GM18861 (cell line): ENCODE data around the gene ARHGAP23.

Experiments
- ATAC-seq: cut with Tn5 transposase; IDR thresholded peaks from one replicate; pipeline ENCODE4 v1.9.1; 2021; ENCODE audit not compliant: unreplicated experiment

Gene ARHGAP23

DNA sequence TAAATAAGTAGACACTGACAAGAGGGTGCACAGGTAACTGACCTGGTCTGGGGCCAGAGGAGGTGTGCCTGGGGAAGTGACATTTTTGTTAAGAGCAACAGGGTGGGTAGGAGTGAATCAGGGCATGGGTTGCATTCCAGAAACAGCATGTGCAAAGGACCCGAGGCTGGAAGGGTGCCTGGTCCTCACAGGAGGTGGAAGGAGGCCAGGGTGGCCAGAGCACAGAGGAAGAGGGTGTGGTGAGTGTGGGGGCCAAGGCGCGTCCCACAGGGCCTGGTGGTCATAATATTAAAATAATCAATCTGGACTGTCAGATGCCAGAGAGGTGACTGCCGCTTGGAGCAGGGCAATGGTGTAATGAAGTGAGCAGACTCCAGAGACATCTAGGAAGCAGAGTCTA is 14.3 kb downstream of the ARHGAP23 start:
- ATAC-seq: no peak

DNA sequence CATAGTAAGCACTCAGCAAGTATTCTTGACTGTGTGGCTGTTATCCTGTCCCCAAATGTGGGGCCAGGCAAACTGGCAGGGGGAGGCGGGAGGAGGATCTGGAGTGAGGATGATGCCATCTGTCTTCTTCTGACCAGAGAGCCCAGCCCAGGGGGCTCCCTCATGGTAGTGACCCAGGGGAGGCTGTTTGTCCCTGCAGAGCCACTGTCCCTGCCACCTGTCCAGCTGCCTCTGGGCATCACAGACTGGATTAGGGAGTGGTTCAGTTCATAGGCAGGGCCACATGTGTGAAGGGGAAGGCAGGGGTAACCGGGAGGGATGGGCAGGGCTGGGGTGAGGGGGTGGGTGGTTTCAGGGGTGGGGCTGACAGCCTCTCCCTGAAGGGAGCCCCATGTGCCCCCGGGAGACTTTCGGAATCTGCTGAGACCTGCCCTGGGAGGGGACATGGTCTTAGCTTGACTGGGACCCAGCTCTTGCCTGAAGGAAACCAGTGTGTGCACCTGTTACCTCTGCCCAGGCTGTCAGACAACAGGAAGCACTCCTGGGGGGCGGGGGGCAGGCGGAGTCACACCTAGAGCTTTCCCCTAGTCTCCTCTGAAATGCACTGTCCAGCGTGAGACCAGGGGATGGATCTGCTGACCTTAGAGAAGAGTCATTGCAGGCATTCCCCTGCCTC is 15.2 kb downstream of the ARHGAP23 start:
- no peak for ATAC-seq

DNA sequence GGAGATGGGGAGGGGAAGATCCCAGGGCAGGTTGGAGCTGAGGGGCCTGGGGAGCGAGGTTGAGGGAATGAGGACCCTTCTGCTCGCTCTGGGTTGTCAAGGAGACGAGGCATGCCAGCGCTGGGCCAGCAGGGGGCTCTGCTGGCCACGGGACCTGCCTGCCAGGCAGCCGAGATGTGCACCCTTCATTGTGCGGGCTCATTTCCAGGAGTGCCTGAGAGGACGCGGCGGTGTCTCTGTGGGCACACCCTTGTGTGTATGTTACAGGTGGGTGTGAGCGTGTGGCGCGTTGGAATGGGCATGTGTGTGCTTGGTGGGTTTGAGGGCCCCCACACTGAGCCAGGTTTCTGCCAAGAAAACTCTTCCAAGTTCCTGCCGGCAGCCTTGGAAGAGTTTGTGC is 15.9 kb downstream of the ARHGAP23 start:
- no peak for ATAC-seq

DNA sequence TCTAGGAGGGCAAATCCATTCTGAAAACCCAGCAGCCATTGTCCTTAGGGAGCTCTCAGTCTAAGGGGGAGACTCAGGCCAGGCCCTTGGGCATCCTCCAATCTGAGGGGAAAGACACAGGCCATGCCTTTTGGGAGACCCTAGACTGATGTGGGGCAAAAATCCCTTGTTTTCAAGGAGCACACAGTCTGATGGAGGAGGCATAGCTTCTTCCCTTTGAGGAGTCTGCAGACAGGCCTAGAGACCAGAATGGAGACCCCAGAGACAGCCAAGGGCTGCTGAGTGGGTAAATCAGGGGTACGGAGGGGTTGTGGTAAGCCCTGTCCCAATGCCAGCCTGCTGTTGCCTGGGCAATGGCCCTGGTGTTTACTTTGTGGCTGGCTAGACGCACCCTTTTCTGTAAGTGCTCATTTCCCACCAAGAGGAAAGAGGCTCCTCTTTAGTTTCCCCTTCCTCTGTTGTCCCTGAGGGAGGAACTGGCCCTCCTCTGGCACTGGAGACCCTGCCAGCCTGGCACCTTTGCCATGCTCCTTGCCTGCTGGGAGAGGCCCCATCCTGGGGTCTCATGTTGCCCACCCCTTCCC is 19.3 kb downstream of the ARHGAP23 start:
- ATAC-seq: no peak

DNA sequence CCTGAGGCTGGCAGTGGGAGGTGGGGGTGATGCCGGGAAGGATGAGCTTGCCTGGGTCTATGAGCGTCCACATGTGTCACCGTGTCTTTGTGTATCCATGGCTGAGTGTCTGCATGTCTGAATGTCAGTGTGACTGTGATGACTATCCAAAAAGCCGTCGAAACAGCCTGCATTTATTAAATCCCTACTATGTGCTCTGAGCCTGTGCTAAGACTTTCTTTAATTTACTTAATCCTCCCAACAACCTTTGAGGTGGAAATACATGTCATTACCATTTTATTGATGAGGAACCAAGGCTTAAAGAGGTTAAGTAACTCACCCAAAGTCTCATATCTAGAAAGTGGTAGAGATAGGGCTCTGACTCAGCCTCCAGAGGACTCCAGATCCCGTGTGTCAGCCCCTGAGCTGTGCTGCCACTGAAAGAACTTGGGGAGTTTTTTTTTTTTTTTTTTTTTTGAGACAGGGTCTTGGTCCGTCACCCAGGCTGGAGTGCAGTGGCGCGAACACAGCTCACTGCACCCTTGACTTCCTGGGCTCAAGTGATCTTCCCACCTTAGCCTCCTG is 20.0 kb downstream of the ARHGAP23 start:
- no peak for ATAC-seq

DNA sequence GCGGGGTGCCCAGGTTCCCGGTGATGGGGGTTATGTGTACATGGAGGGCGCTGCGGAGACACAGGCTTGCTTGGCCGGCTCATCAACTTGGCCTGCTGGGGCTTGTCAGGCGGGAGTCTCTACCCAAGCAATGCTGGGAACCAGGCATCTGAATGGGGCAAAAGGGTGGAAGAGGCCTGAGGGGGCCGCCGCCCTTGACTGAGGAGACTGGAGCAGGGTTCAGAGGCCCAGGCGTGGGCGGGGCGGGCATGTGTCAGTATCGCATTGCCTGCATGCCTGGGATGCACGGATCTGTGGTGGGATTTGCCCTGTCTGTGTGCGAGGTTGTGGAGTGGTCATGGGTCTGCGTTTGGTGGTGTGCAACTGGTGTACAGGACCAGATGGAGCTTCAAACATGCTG is 21.1 kb downstream of the ARHGAP23 start:
- no peak for ATAC-seq

DNA sequence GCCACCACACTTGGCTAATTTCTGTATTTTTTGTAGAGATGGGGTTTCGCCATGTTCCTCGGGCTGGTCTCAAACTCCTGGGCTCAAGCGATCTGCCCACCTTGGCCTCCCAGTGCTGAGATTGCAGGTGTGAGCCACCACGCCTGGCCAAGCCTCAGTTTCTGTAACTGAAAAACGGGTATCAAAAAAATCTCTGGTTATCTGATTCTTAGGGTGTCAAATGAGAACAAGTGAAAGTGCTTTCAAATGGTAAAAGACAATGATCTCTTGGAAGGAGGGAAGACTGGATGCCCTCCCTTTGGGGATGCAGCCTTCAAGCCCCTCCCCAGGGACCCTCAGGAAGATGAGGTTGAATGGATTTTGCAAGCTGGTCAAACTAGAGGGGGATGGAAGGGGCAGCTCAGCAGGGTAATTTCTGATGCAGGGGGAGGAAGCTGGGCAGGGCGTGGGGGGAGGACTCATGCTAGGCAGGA is 22.3 kb downstream of the ARHGAP23 start:
- no peak for ATAC-seq

DNA sequence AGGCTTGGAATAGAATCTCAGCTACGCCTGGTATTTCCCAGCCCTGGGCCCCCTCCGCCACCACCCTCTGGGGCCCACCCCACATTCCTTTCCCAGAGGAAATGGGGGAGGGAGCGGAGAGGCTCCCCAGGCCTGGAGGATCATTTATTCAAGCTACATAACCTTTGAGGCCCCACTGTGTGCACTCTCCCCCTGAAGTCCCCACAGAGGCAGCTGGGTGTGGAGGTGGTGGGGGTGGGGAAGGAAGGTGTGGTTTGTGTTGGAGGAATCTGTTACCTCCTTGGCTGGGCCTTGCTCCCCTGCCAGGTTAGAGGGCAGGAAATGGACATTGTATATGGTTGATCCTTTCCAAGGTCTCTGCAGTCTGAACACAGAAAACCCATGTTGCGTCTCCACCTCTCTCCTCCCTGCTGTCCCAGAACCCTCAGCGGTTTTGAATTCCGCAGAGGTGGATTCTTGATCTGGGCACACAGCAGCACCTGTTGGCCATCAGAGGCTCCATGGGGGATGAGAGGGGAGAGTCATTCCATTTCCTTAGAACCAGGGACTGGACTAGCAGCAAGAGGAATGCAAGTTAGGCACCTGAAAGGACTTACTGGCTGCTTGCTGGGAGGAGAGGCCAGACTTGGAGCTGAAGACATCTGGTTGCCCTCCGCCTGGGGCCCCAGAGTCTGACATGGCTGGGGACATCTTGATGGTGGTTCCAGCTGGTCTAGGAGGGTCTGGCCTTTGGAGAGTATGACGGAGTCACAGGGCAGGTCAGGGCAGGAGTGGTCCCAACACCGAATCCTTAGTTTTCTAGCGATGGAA is 23.0 kb downstream of the ARHGAP23 start:
- ATAC-seq: no peak

DNA sequence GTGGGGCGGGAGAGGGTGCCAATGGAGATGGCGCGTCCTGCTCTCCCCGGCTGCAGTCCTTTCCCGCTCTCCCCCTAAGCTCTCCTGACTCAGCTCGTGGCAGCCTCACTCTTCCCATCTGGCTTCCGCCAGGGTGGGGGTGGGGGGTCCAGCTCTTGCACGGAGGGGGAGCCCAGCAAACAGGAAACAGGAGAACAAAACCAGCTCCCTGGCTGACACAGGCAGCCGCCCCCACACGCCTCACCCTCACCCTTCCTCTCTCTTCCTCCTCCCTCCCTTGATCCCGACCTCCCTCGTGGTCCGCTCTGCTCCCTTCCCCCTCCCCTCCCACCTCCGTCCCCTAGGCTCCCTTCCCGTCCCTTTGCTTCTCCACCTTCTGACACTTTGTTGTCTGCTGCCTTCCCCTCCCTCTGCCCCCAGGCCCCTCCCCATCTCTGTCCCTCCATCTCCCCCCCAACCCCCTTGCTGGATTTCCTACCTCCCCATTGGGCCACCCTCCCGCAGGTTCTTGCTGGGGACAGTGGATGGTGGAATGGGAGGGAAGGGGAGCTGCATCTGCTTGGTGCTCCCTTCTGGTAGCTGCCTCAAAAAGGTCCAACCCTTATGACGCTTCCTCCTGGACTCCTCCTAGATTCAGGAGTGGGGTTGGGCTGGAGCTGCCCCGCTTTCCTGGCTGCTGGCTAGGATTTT is 23.7 kb downstream of the ARHGAP23 start:
- no peak for ATAC-seq

DNA sequence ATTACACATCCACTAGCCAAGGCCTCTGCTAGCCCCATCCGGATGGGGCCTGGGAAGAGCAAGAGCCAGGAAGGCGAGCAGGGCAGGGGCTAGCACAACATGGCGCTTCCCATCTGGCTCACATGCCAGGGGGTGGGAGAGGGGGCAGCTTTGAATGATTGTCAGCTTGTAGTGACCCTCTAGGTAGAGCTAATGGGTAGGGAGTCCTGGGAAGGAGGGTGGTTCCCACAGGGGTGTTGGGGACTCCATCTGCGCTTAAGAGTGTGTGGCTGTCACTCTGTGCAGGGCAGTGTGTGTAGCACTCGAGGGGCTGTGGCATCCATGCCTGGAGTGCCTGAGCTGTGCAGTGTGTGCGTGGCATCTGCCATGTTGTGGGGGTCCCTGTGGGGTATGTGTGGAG is 24.5 kb downstream of the ARHGAP23 start:
- no peak for ATAC-seq

DNA sequence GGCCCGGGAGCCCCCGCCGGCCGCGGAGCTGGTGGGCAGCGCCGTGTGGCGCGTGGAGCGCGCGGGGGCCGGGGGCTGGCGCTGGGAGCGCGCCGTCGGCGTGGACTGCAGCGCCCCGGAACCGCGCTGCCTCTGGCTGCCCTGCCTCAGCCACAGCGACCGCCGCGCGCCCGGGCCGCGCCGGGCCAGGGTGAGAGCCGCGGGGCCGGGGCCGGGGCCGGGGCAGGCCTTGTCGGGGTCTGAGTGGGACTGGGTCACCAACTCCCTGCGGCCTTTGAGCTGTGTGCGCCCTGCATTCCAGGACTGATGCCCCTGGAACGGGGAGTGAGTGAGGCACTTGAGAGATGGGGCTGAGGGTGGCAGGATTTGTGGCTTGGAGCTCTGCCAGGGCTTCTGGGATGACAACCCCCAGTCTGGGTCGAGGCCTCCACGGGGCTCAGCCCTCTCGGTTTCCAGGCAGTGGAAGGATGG is 25.7 kb downstream of the ARHGAP23 start:
- ATAC-seq: no peak

DNA sequence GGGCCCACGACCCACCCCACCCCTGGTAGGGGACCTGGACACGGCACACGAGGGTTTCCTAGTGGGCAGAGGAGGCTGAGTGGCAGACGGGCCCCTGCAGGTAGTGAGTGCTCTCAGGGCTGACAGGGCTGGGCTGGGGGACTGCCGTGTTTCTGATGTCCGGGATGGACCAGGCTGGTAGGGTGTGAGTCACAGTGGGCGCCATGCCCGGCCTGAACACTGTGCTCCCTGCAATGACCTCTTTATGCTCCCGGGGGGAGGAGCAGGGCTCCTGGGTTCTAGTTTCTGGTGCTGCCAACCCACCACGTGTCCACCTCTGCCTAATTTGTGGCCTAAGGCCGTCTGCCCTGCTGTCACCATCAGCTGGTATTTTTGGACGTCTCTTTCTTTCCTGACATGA is 26.3 kb downstream of the ARHGAP23 start:
- no peak for ATAC-seq

DNA sequence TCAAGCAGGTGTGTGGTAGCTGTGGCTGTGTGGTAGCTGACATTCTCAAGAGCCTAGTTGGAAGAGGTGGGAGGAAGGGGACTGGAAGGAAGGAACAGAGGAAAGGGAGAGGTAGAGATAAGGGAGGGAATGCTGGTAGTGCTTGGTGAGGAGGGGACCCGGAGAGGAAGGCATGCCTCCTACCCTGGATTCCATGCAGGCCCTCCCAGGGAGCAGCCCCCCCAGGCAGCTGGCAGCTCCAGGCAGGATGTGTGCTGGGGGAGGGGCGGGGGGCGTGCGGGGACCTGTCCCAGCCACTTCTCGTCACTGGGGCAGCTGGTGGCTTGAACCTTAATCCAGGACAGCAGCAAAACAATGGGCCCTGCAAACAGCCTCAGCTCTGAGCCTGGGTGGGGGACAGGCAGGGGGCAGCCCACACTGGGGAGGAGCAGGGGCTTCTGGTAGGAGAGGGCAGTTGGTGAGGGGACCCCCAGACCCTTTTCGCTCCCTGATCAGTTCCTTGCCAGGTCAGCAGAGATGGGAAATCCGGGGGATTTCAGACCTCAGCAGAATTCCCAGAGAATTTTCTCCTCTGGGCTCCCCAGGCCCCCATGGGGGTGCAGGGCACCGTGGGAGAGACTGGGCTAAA is 27.1 kb downstream of the ARHGAP23 start:
- ATAC-seq: no peak

DNA sequence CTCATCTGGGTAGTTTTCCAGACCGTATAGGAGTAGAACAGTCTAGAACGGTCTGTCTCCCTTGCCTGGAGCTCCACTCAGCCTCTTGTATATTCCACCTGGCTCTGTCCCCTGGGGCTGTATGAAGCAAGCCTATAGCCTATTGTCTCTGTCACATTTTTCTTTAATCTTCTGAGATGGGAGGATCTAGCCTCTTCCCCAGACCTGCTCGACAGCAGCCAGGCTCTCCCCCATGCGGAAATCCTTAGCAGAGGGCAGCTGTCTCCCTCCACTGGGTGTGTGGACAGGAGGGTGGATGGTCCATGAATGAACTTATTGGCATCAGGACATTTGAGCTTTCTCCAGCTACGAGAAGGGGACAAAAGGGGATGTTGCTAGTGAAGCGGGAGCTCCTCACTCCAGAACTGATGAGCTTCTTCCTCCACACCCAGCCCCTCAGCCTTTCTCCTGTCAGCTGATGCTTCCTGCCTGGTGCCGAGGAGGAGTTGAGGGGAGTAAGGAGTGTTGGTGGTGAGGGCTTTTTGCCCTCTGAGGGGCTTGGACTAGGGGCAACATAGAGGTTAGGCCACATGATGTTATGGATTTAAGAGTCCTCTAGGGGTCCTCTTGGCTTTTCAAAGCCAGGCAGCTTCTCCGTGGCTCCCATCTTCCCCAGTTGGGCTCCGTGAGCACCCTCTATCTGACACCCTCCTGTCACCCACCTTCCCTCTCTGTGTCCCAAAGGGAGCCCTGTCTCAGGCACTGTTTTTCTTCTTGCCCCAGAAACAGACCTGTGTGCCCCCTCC is 28.0 kb downstream of the ARHGAP23 start:
- no peak for ATAC-seq

DNA sequence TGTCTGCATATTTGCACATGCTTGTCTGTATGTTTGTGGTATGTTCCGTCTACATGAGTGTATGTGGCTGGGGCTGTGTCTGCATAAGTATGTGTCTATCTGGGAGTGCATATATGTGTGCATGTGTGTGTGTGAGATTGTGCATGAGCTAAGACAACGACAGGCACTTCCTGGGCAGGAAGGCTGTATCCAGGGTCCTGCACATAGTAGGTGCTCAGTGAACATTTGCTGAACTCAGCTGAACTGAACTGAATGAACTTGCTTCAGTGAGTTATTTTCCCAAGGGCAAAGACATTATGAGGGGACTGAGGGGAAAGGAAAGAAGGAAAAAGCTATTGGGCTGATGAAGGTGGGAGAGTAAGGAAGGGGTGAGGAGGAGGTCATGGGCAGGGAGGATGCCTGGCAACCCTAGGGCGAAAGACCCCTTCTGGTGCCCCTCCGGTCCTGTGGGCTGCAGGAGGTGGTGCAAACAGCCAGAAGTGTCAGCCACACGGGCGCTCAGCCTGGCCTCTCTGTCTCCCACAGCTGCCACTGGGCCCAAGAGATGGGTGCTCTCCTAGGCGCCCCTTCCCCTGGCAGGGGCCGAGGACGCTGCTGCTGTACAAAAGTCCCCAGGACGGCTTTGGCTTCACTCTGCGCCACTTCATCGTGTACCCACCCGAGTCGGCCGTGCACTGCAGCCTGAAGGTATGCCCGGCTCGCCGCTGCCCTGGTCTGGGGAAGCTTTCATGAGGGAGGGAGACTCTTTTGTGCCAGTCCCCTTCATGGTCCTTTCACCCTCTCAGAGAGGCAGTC is 29.5 kb downstream of the ARHGAP23 start:
- ATAC-seq: no peak

DNA sequence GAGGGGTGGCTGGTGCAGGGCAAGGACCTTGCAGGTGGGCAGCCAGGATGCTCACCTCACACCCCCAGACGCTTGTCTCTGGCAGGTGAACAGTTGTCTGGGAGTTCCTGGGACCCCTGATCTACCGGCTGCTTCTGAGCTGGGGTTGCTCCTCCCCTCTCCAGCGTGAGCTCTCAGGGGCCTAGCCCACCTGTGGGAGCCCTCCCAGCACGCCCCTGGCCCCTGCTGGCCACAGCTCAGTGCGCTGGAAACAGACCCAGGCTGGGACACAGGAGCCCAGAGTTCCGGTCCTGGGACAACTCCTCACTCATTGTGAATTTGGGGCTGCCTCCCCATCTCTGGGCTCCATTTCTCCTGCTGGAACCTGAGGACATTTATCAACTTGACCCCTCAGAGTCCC is 30.3 kb downstream of the ARHGAP23 start:
- no peak for ATAC-seq

DNA sequence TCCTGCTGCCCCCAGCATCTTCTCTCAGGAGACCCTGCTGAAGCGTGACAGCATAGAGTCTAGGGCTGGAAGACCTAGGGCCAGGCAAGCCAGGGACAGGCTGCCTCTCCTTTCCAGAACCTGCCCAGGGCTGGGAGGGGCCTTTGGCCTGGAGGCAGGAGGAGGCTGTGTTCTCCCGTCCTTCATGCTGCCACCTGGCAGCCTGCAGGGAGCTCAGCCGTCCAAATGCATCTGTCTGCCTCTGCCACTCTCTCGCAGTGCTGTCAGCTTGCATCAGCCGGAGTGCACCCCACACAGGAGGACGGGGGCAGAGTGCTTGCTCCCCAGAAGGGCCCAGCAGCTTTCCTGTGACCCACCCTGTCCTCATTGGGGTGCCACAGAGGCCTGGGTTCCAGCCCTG is 31.3 kb downstream of the ARHGAP23 start:
- no peak for ATAC-seq

DNA sequence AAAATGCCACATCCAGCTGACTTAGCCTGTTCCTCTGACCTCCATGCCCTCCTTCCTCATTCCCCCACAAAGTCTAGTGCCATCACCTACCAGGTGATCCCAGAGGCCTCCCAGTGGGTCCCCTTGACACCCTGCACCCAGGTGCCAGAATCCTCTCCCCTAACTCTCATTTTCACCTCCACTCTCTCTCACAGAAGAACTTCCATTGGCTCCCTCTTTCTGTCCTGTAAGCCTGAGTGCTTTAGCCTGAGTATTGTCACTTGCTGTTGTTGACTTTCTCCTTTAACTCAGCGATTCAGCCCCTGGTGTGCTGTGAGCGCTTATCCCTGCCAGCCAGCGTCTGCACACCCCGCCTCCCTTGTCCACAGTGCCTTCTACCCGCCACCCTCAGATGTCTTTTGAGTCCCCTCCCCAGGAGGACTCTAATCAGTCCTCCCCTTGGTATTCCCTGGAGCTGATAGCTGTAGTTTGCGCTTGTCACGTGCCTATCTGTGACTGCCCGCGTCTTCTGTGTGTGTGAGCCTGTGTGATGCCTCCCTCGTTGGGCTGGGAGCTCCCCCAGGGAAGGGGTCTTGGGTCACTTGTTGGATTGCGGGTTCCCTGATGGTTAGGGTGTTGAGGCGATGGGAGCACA is 31.9 kb downstream of the ARHGAP23 start:
- ATAC-seq: no peak
